ENCODE results near the gene CAP1.
"Not testable (repeated sequence)": the region's sequence is repeated elsewhere in the genome, so short reads cannot be mapped to it uniquely, and the experiment has no call there.

The CAP1 gene

GRCh38 chr1:40003156-40004093 is 37.1 kb upstream of the CAP1 start:
- no peak for TF ChIP-seq CTCF (IDR thresholded peaks at IDR 0.05; ENCODE audit: low read depth, low read length, missing control alignments)
- H3K4me3 ChIP-seq (replicated peaks; ENCODE audit: low read depth, low read length): no peak overlapping the region
- no peak for DNase-seq (ENCODE audit: extremely low read depth, low read depth)

GRCh38 chr1:40004857-40005256 is 35.7 kb upstream of the CAP1 start:
- no peak for DNase-seq (ENCODE audit: extremely low read depth, low read depth)
- no peak for TF ChIP-seq CTCF (IDR thresholded peaks at IDR 0.05; ENCODE audit: low read depth, low read length, missing control alignments)
- H3K4me3 ChIP-seq (replicated peaks; ENCODE audit: low read depth, low read length): no peak overlapping the region

GRCh38 chr1:40007481-40008034 is 33.0 kb upstream of the CAP1 start:
- H3K4me3 ChIP-seq (replicated peaks; ENCODE audit: low read depth, low read length); DNase-seq (ENCODE audit: extremely low read depth, low read depth): not testable (repeated sequence)

- H3K4me3 ChIP-seq (replicated peaks; ENCODE audit: low read depth, low read length): no peak overlapping the region
- no peak for TF ChIP-seq CTCF (IDR thresholded peaks at IDR 0.05; ENCODE audit: low read depth, low read length, missing control alignments)
- DNase-seq (ENCODE audit: extremely low read depth, low read depth): no peak
These were observed 29.3 kb upstream of the CAP1 start for GRCh38 chr1:40011198-40011597.

- TF ChIP-seq CTCF (IDR thresholded peaks at IDR 0.05; ENCODE audit: low read depth, low read length, missing control alignments): no peak
- DNase-seq (ENCODE audit: extremely low read depth, low read depth): no peak
- H3K4me3 ChIP-seq (replicated peaks; ENCODE audit: low read depth, low read length): no peak overlapping the region
These were observed 26.2 kb upstream of the CAP1 start for GRCh38 chr1:40014253-40014706.

- no peak for TF ChIP-seq CTCF (IDR thresholded peaks at IDR 0.05; ENCODE audit: low read depth, low read length, missing control alignments)
- no peak overlapping the region for H3K4me3 ChIP-seq (replicated peaks; ENCODE audit: low read depth, low read length)
- DNase-seq (ENCODE audit: extremely low read depth, low read depth): peak; percentile 47
These were observed 25.5 kb upstream of the CAP1 start for GRCh38 chr1:40014812-40015594.
